GM21447 (cell line): ENCODE data around the gene FEM1B.

Experiments
- ATAC-seq: cut with Tn5 transposase; IDR thresholded peaks from one replicate; pipeline ENCODE4 v1.9.1; 2021; ENCODE audit not compliant: unreplicated experiment

The FEM1B gene

DNA sequence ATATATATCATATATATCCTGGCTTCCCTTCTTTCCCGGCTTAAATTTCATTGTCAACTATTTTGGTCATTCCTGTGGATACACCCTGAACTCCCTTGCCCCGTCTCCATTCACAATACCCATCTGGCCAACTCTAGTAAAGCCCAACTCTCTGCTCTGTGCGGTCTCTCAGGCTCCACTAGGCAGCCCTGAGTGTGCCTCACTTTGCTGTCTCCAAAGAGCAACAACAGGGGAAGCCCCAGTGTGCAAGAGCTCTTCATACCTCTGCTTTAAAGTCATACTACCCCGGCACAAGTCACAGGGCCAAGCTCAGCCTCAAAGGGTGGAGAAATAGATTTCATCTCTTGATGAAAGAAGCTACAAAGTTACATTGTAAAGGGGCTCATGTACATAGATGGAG lies 18.9 kb upstream of the FEM1B start:
- no peak for ATAC-seq

- no peak for ATAC-seq
These were observed 17.7 kb upstream of the FEM1B start for GRCh38 chr15:68259883-68260282.

DNA sequence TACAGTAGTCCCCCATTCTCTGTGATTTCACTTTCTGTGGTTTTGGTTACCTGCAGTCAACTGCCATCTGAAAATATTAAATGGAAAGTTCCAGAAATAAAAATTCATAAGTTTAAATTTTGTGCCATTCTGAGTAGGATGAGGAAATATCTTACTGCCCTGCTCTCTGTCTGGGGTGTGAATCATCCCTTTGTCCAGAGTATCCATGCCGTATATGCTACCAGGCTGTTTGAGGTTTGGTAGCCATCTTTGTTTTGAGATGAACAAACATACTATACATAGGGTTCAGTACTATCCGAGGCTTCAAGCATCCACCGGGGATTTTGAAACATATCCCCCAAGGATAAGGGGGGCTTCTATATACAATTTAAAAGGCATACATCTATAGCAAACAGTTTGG lies 16.3 kb upstream of the FEM1B start:
- ATAC-seq: no peak

- ATAC-seq: no peak
These were observed 15.6 kb upstream of the FEM1B start for GRCh38 chr15:68261980-68262379.

GRCh38 chr15:68262514-68263356 lies 14.8 kb upstream of the FEM1B start:
- no peak for ATAC-seq

- ATAC-seq: no peak
These were observed 13.3 kb upstream of the FEM1B start for GRCh38 chr15:68264282-68264681.

GRCh38 chr15:68265081-68265480 lies 12.5 kb upstream of the FEM1B start:
- no peak for ATAC-seq

DNA sequence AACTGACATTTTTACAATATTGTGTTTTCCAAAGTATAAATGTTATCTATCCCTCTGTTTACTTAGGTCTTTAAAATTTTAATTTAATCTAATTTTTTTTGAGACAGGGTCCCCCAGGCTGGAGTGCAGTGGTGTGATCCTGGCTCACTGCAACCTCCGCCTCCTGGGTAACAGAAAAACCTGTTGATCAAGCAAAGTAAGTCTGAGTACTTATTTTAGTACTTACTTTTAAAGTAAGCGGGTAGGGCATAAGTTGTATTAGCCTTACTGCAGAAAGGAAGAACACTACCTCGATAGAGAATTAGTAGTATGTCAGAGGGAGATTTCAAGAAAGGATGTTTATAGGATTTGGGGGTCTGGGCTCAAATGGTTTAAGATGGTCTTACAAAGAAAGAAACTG lies 11.9 kb upstream of the FEM1B start:
- no peak for ATAC-seq

- no peak for ATAC-seq
These were observed 9.1 kb upstream of the FEM1B start for GRCh38 chr15:68268405-68268804.

DNA sequence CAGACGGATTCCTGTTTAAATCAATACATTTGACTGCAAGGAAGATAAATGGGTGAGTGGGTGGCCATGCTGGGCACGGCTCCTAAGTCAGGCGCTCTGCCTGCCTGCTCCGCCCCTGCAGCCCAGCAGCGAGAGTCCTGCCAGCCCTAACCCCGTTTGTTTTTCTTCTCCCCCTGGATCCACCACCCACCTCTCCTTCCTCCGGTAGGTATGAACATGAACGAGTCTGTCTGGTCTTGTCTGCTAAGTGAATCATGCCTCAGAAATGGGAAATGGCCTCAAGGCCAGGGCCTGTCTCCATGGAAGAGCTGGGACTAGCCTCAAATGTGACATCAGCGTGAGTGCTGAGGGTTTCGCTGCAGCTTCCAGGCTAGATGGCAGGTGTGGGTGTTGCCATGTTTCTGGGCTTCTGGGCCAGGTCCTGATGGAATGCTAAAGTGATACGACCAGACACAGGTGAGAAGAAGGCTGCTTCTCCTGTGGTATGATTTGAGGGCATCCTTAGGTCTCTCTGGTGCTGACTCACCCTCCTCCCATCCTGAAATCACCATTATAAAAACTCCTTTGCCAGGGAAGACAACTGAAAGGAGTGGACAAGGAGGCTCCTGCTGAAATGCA lies 5.6 kb upstream of the FEM1B start:
- ATAC-seq: no peak

DNA sequence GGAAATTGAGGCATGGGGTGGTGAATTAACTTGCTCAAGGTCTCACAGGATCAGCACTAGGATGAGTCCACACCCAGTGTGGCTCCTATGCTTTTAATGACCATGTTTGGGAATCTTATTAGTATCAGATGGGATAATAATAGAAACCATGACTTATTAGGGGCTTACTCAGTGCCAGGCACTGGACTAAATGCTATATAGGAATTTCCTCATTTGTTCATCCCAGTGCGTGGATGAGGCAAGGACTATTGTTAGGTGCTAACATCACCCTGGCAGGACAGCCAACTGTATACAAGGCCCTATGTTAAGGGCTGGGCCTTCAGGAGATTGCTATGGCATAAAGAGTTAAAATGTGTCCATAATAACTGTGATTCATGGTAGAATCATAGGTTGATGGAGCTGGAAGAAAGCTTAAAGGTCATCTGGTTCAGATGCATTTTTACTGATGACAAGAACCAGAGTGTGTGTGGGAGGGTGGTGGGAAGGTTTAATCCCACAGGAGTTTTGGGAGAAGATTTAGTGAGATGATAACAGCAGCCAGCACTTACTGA lies 4.7 kb upstream of the FEM1B start:
- no peak for ATAC-seq

DNA sequence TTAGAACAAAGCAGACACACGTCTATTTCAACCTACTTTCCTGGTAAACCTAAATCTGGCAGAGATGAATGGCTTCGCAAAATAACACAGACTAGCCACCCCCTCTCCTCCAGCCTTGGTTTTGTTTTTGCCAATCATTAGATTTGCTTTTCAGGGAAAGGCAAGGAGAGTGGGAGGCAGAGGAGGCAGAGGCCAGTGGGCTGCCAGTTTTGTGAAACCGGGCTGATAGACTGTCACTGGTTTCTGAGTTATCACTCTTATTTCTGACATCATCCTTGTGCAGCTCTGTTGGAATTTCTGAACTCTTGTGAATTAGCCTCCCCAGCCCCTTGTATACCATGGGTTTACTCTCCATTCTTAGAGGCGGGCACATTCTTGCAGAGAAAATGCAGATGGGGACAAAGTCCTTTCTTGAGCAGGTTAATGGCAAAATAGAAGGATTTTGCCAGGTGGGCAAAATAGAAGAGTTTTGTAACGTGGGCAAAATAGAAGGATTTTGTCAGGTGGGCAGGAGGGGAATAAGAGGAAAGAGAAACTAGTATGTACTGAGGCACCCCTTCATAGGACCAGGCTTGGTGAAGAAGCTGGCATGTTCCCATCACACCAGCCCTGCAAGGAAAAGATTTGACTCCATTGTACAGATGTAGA lies 3.2 kb upstream of the FEM1B start:
- no peak for ATAC-seq

DNA sequence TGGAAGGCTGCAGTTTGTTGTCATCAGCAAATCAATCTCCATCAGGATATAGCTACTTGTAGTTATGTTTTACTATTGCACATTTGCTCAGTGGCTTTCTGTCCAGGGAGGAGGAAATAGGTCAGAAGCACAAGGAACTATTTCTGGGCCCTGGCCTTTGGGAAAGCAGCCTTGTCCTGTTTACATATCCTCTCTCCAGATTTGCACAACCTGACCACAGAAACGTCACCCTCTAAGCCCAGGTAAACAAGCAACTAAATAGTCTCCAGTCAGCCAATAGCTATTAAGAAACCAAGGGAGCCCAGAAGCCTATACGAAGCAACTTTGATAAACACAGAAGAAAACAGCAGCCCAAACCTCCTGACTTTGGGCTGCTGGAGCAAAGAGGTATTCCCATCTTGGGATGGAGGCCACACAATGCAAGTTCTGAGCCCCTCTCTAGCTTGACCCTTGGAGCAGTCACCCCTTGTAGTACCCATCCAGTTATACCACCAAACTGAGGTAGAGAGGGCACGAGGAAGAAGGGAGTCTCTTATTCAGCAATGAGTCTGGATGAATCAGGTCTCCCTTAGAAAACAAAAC lies 2.3 kb upstream of the FEM1B start:
- no peak for ATAC-seq

- no peak for ATAC-seq
These were observed 877 bp upstream of the FEM1B start for GRCh38 chr15:68276668-68277067.

GRCh38 chr15:68277131-68277602 lies 378 bp upstream of the FEM1B start:
- peak; percentile 12 for ATAC-seq

GRCh38 chr15:68278345-68278594 lies 725 bp downstream of the FEM1B start:
- peak; percentile 44 for ATAC-seq

GRCh38 chr15:68278595-68279405 lies 1.3 kb downstream of the FEM1B start:
- no peak for ATAC-seq

- ATAC-seq: no peak
These were observed 2.5 kb downstream of the FEM1B start for GRCh38 chr15:68279779-68280753.

- no peak for ATAC-seq
These were observed 3.5 kb downstream of the FEM1B start for GRCh38 chr15:68281008-68281407.

- no peak for ATAC-seq
These were observed 5.9 kb downstream of the FEM1B start for GRCh38 chr15:68283401-68283800.
